K562 (cell line): Measurements from ENCODE around the gene PRUNE1. TPM values are rescaled to one million over a fixed set of nuclear protein-coding genes. Genes with fewer than 3 reads are reported as not detected.

Source experiments
- ATAC-seq: fragments of 200-7000 bp; cut with Tn5 transposase; 3 replicates; pipeline ENCODE4 v1.9.1; 2020; ENCODE audit warnings: moderate library complexity
- BruUV-seq: library from RNA; stranded (reverse); fragments of 400-500 nt; replicated peaks from 2 replicates; lab custom pipeline; 2021; lab: Mats Ljungman, UMichigan
- CTCF ChIA-PET: fragments of 300-600 bp; formaldehyde crosslinking; extraction: SDS; loops from one replicate; lab custom pipeline; 2021; ENCODE audit warnings: low intra/inter-chr PET ratio; lab: Yijun Ruan, JAX
- POLR2A ChIA-PET: fragments of 300-600, 350-650 bp; sonication (Branson Sonifier 250); formaldehyde crosslinking; extraction: SDS; loops from one replicate; lab custom pipeline; 2021; ENCODE audit warnings: antibody characterized with exemption, inconsistent platforms; lab: Yijun Ruan, JAX
- DNase-seq, 4 experiments: peaks; one replicate each; pipeline versions ENCODE4 v3.0.0 to v3.0.0-alpha.2; 2011 to 2018; ENCODE audit warnings: low spot score in 3 of 4, mixed read lengths in 3 of 4; ENCODE audit errors: extremely low read depth in 1 of 4
- FAIRE-seq: peaks from 2 replicates; lab custom pipeline; 2011; peaks lifted over from hg19 to GRCh38; lab: Jason Lieb, UNC
- H2AFZ ChIP-seq: 2 replicates; pipeline ENCODE4 v1.6.0; 2011; ENCODE audit warnings: low read depth, low read length, control low read depth, inconsistent platforms
- H3K27ac ChIP-seq: fragments of 200-600 bp; 3 replicates; pipeline ENCODE4 v1.8.0; 2011; ENCODE audit warnings: low read depth, mild to moderate bottlenecking, control low read depth, inconsistent platforms, low read length, moderate library complexity, mixed read lengths; ENCODE audit errors: extremely low read depth
- H3K27me3 ChIP-seq, 2 experiments: fragments of 300-600 bp in 1 of 2; 2 replicates in 1 of 2; 3 replicates in 1 of 2; pipeline versions ENCODE4 v1.6.0 to v1.8.0; 2011; ENCODE audit warnings: inconsistent platforms in 2 of 2, low read length in 2 of 2, mild to moderate bottlenecking in 1 of 2, mixed read lengths in 1 of 2, moderate library complexity in 1 of 2; ENCODE audit not compliant: control insufficient read depth in 2 of 2, insufficient read depth in 2 of 2
- H3K36me3 ChIP-seq: fragments of 300-600 bp; 3 replicates; pipeline ENCODE4 v1.8.0; 2011; ENCODE audit warnings: mild to moderate bottlenecking, low read length, inconsistent platforms; ENCODE audit not compliant: control insufficient read depth, insufficient read depth
- H3K4me1 ChIP-seq, 2 experiments: fragments of 200-600 bp in 1 of 2; replicated peaks in 1 of 2; 2 replicates in 1 of 2; 3 replicates in 1 of 2; pipeline versions ENCODE4 v1.5.1 to v1.8.0; 2011; ENCODE audit warnings: inconsistent platforms in 2 of 2, low read length in 2 of 2, mild to moderate bottlenecking in 1 of 2, mixed read lengths in 1 of 2, moderate library complexity in 1 of 2; ENCODE audit not compliant: control insufficient read depth in 2 of 2, insufficient read depth in 2 of 2
- H3K4me2 ChIP-seq: 2 replicates; pipeline ENCODE4 v1.6.1; 2011; ENCODE audit warnings: low read length, control low read depth, inconsistent platforms, mixed read lengths; ENCODE audit not compliant: insufficient read depth
- H3K4me3 ChIP-seq: fragments of 200-600 bp; sonication (generic), shearing (Covaris generic); 2 replicates; pipeline ENCODE4 v1.5.1; 2016; ENCODE audit warnings: control low read depth, inconsistent platforms
- H3K79me2 ChIP-seq: fragments of 200-600 bp; 3 replicates; pipeline ENCODE4 v1.8.0; 2011; ENCODE audit warnings: low read length, inconsistent platforms; ENCODE audit not compliant: control insufficient read depth, insufficient read depth
- H3K9ac ChIP-seq, 2 experiments: 2 replicates each; pipeline versions ENCODE4 v1.6.0 to v1.6.1; 2011; ENCODE audit warnings: low read depth in 2 of 2, low read length in 2 of 2, control low read depth in 1 of 2, inconsistent platforms in 1 of 2, mild to moderate bottlenecking in 1 of 2, mixed read lengths in 1 of 2; ENCODE audit not compliant: insufficient read depth in 1 of 2
- H3K9me1 ChIP-seq: one replicate; pipeline ENCODE4 v1.6.0; 2011; ENCODE audit warnings: inconsistent platforms, mild to moderate bottlenecking, low read length, moderate library complexity; ENCODE audit not compliant: control insufficient read depth, insufficient read depth
- H3K9me3 ChIP-seq: replicated peaks from 2 replicates; pipeline ENCODE4 v1.5.1; 2011; ENCODE audit warnings: low read depth, low read length, inconsistent platforms; ENCODE audit not compliant: control insufficient read depth, insufficient read depth
- H4K20me1 ChIP-seq: replicated peaks from 2 replicates; pipeline ENCODE4 v1.6.1; 2011; ENCODE audit warnings: low read length, inconsistent platforms, mixed read lengths; ENCODE audit not compliant: control insufficient read depth, insufficient read depth
- CBX2 ChIP-seq: fragments of 200-600 bp; sonication (generic); IDR thresholded peaks from one replicate; pipeline ENCODE4 v1.6.1; 2012; ENCODE audit warnings: mild to moderate bottlenecking, low read length, inconsistent platforms; ENCODE audit not compliant: insufficient read depth, poor library complexity, severe bottlenecking
- E2F3 ChIP-seq: fragments of 250-450 bp; sonication (Bioruptor Pico); IDR thresholded peaks from 2 replicates; pipeline ENCODE4 v1.4.0; 2020; ENCODE audit warnings: mild to moderate bottlenecking
- GTF2F1 ChIP-seq: IDR thresholded peaks from 2 replicates; pipeline ENCODE4 v1.6.1; 2011; ENCODE audit warnings: low read depth, low read length, improper control_type of control experiment
- HCFC1 ChIP-seq: IDR thresholded peaks from 2 replicates; pipeline ENCODE4 v1.6.1; 2012; ENCODE audit warnings: low read depth, low read length, improper control_type of control experiment
- HNRNPH1 ChIP-seq: fragments of 200-400 bp; formaldehyde crosslinking; optimal IDR thresholded peaks from 2 replicates; pipeline ENCODE3; 2017; ENCODE audit warnings: low read depth, mild to moderate bottlenecking, low read length, moderate library complexity
- HNRNPK ChIP-seq: fragments of 200-400 bp; formaldehyde crosslinking; IDR thresholded peaks from one replicate; pipeline ENCODE4 v1.6.1; 2018; ENCODE audit warnings: mild to moderate bottlenecking, low read depth, low read length; ENCODE audit not compliant: poor library complexity, severe bottlenecking
- POLR2A ChIP-seq: fragments of 450-650 bp; conservative IDR thresholded peaks from 2 replicates; pipeline ENCODE4 v1.6.1; 2016
- PTTG1 ChIP-seq: fragments of 450-650 bp; IDR thresholded peaks from 2 replicates; pipeline ENCODE4 v1.6.1; 2016; ENCODE audit warnings: low read depth, mild to moderate bottlenecking, missing genetic modification characterization, missing compliant biosample characterization
- SMAD2 ChIP-seq: fragments of 150-350 bp; IDR thresholded peaks from 2 replicates; pipeline ENCODE4 v1.6.1; 2014; ENCODE audit warnings: low read depth, mild to moderate bottlenecking, low read length
- SP1 ChIP-seq: sonication (generic); formaldehyde crosslinking; IDR thresholded peaks from 2 replicates; pipeline ENCODE4 v1.8.1; 2022; ENCODE audit warnings: mild to moderate bottlenecking, missing genetic modification reagents
- ZNF3 ChIP-seq: fragments of 250-450 bp; sonication (Bioruptor Pico); IDR thresholded peaks from 2 replicates; pipeline ENCODE4 v1.5.0; 2021; ENCODE audit warnings: mild to moderate bottlenecking, moderate library complexity
- ZNF584 ChIP-seq: fragments of 200-800 bp; sonication (Bioruptor generic); IDR thresholded peaks from 2 replicates; pipeline ENCODE4 v1.6.1; 2016; ENCODE audit warnings: low read depth, mild to moderate bottlenecking, missing genetic modification characterization, missing compliant biosample characterization
- ZNF695 ChIP-seq: fragments of 450-650 bp; formaldehyde crosslinking; IDR thresholded peaks from 2 replicates; pipeline ENCODE4 v1.4.0; 2020; ENCODE audit warnings: mild to moderate bottlenecking, moderate library complexity
- WGBS: fragments of 100-300 bp; shearing (Covaris generic); methylation state at CpG from one replicate; pipeline ENCODE4 v1.1.6; 2016; ENCODE audit warnings: low coverage, mixed read lengths; ENCODE audit not compliant: insufficient coverage; ENCODE audit errors: missing lambda C conversion rate; 5-methylcytosine and 5-hydroxymethylcytosine counted together
- in situ Hi-C: fragments of 300-500 bp; cut with MboI; formaldehyde crosslinking; loops from 4 replicates; pipeline ENCODE4 v1.15.0; 2018; ENCODE audit warnings: inconsistent platforms, mixed read lengths
- intact Hi-C: fragments of 100-400 bp; cut with micrococcal nuclease; formaldehyde crosslinking; loops from 2 replicates; pipeline ENCODE4 v1.14.2; 2022
- polyA plus RNA-seq, 8 experiments: library from polyadenylated mRNA; depleted of rRNA in 4 of 8; stranded (reverse) in 5 of 8; unstranded in 3 of 8; fragments of >200 nt; fragmentation: Nextera tagmentation in 2 of 8; fragmentation: Illumina TruSeq in 1 of 8; extraction: Ambion mirVana in 2 of 8; extraction: Trizol in 1 of 8; gene quantifications; 2 replicates each; pipeline versions ENCODE4 v1.2.1 to v1.2.3, GENCODE V29; 2011 to 2014; ENCODE audit warnings: inconsistent platforms in 1 of 8, missing spikeins in 1 of 8
- total RNA-seq, 7 experiments: library from RNA; depleted of rRNA in 6 of 7; stranded (reverse); fragments of >200 nt in 6 of 7; fragmentation: Illumina TruSeq in 2 of 7; extraction: Trizol in 2 of 7; gene quantifications; 2 replicates each; pipeline versions ENCODE4 v1.2.1 to v1.2.3, GENCODE V29; 2011 to 2021; ENCODE audit warnings: low replicate concordance in 1 of 7
- TF ChIP-seq, protein P1 (sequence below): fragments of 450-650 bp; IDR thresholded peaks from 2 replicates; pipeline ENCODE4 v1.6.1; 2016; ENCODE audit warnings: mild to moderate bottlenecking
- TF ChIP-seq, protein P2 (sequence below): fragments of 200-400 bp; formaldehyde crosslinking; IDR thresholded peaks from 2 replicates; pipeline ENCODE4 v1.6.1; 2017; ENCODE audit warnings: mild to moderate bottlenecking, low read depth, low read length, moderate library complexity
- TF ChIP-seq, protein P3 (sequence below): fragments of 200-800 bp; sonication (Bioruptor generic); IDR thresholded peaks from 2 replicates; pipeline ENCODE4 v1.6.1; 2017; ENCODE audit warnings: missing genetic modification characterization, missing compliant biosample characterization

The PRUNE1 gene
- total and polyA plus RNA-seq, 9 of the 15 experiments (the other 6 are each of a cell fraction or from before 2014, with no cell fraction given) = 16.7 to 48.3 (median 26.2) TPM

DNA sequence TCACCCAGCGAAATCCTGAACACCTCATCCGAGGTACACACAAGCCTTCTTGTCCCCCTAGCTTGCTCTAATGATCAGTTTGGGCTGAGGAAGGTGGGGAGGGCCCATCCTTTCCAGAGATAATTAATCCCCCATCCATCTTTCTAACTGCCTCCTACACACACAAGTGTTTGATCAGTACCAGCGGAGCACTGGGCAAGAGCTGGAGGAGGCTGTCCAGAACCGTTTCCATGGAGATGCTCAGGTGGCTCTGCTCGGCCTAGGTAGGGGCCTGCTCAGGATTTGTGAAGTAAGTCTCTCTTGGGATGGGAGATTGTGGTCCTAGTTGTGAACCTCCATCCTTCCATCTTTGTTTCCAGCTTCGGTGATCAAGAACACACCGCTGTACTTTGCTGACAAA is 20.3 kb upstream of the PRUNE1 start (continued):
- TF ChIP-seq SMAD2 = no peak

DNA sequence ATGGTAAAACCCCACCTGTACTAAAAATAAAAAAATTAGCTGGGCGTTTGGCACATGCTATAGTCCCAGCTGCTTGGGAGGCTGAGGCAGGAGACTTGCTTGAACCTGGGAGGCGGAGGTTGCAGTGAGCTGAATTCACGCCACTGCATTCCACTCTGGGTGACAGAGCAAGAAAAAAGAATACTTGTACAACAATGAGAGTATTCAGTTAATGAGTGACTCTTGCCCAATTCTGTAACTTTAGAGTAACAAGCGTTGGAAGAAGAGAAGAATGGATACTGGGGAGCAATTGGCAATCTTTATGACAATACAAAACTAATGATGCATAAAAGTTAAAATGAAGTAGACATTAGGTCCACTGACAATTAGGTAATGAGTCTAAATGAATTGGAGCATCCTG is 15.6 kb upstream of the PRUNE1 start:
- CTCF ChIA-PET = interaction anchor here (1.4 kb wide), 1 partner anchor 431 kb away, joined by 3 read pairs; no protein-coding TSS in a partner anchor
- H3K4me2 ChIP-seq = no peak overlapping the region
- in situ Hi-C loops (loop anchor here (10.0 kb wide), 1 partner anchor 428 kb away; no protein-coding TSS in a partner anchor), intact Hi-C loops (loop anchor here (10.0 kb wide), 1 partner anchor 158 kb away; no protein-coding TSS in a partner anchor)
- no TSS peak for BruUV-seq
- POLR2A ChIA-PET = interaction anchor here (1.2 kb wide), 1 partner anchor 14 kb away, joined by 3 read pairs; the partner anchor contains the start of gene MINDY1
- DNase-seq (no peak), FAIRE-seq (no peak), ATAC-seq (no peak)
- no peak overlapping the region for H3K4me3 ChIP-seq
- H3K9me3 ChIP-seq = no peaks in the 10 kb centered on the region
- peaks cover 4% of the 10 kb centered on the region; the same call in 1 of the 3 replicates for H3K36me3 ChIP-seq
- H3K27me3 ChIP-seq = no peaks in the 10 kb centered on the region
- H3K9ac ChIP-seq = no peak overlapping the region
- H4K20me1 ChIP-seq = no peaks in the 10 kb centered on the region
- H3K4me1 ChIP-seq = peaks cover 10 to 12% of the 10 kb centered on the region in 2 experiments; a peak in 4 of 5 replicates
- 72% methylated on average over 4 of the region's 4 CpGs for WGBS
- H3K9me1 ChIP-seq = no peaks in the 10 kb centered on the region
- no peak overlapping the region for H2AFZ ChIP-seq
- H3K27ac ChIP-seq = no peak overlapping the region
- no peaks in the 10 kb centered on the region for H3K79me2 ChIP-seq
- TF ChIP-seq, protein P1, sequence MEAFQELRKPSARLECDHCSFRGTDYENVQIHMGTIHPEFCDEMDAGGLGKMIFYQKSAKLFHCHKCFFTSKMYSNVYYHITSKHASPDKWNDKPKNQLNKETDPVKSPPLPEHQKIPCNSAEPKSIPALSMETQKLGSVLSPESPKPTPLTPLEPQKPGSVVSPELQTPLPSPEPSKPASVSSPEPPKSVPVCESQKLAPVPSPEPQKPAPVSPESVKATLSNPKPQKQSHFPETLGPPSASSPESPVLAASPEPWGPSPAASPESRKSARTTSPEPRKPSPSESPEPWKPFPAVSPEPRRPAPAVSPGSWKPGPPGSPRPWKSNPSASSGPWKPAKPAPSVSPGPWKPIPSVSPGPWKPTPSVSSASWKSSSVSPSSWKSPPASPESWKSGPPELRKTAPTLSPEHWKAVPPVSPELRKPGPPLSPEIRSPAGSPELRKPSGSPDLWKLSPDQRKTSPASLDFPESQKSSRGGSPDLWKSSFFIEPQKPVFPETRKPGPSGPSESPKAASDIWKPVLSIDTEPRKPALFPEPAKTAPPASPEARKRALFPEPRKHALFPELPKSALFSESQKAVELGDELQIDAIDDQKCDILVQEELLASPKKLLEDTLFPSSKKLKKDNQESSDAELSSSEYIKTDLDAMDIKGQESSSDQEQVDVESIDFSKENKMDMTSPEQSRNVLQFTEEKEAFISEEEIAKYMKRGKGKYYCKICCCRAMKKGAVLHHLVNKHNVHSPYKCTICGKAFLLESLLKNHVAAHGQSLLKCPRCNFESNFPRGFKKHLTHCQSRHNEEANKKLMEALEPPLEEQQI = no peak
- TF ChIP-seq, protein P2, sequence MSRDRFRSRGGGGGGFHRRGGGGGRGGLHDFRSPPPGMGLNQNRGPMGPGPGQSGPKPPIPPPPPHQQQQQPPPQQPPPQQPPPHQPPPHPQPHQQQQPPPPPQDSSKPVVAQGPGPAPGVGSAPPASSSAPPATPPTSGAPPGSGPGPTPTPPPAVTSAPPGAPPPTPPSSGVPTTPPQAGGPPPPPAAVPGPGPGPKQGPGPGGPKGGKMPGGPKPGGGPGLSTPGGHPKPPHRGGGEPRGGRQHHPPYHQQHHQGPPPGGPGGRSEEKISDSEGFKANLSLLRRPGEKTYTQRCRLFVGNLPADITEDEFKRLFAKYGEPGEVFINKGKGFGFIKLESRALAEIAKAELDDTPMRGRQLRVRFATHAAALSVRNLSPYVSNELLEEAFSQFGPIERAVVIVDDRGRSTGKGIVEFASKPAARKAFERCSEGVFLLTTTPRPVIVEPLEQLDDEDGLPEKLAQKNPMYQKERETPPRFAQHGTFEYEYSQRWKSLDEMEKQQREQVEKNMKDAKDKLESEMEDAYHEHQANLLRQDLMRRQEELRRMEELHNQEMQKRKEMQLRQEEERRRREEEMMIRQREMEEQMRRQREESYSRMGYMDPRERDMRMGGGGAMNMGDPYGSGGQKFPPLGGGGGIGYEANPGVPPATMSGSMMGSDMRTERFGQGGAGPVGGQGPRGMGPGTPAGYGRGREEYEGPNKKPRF = no peak
- TF ChIP-seq HNRNPK (no peak), ZNF584 (CRISPR knock-in tag) (no peak), GTF2F1 (no peak), CBX2 (no peak), PTTG1 (no peak), SP1 (CRISPR knock-in tag) (no peak), HNRNPH1 (no peak), E2F3 (CRISPR knock-in tag) (no peak), HCFC1 (no peak), ZNF3 (CRISPR knock-in tag) (no peak), ZNF695 (CRISPR knock-in tag) (no peak), POLR2A (no peak)
- TF ChIP-seq, protein P3, sequence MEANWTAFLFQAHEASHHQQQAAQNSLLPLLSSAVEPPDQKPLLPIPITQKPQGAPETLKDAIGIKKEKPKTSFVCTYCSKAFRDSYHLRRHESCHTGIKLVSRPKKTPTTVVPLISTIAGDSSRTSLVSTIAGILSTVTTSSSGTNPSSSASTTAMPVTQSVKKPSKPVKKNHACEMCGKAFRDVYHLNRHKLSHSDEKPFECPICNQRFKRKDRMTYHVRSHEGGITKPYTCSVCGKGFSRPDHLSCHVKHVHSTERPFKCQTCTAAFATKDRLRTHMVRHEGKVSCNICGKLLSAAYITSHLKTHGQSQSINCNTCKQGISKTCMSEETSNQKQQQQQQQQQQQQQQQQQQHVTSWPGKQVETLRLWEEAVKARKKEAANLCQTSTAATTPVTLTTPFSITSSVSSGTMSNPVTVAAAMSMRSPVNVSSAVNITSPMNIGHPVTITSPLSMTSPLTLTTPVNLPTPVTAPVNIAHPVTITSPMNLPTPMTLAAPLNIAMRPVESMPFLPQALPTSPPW = no peak
